K562 (cell line): ENCODE measurements around the gene HMCN1. TPM values are rescaled to one million over a fixed set of nuclear protein-coding genes. Genes with fewer than 3 reads are reported as not detected.

Experiments used
- ATAC-seq: fragments of 200-7000 bp; cut with Tn5 transposase; 3 replicates; pipeline ENCODE4 v1.9.1; 2020; ENCODE audit warnings: moderate library complexity
- BruUV-seq: library from RNA; stranded (reverse); fragments of 400-500 nt; replicated peaks from 2 replicates; lab custom pipeline; 2021; lab: Mats Ljungman, UMichigan
- CTCF ChIA-PET: fragments of 300-600 bp; formaldehyde crosslinking; extraction: SDS; loops from one replicate; lab custom pipeline; 2021; ENCODE audit warnings: low intra/inter-chr PET ratio; lab: Yijun Ruan, JAX
- POLR2A ChIA-PET: fragments of 300-600, 350-650 bp; sonication (Branson Sonifier 250); formaldehyde crosslinking; extraction: SDS; loops from one replicate; lab custom pipeline; 2021; ENCODE audit warnings: antibody characterized with exemption, inconsistent platforms; lab: Yijun Ruan, JAX
- DNase-seq, 4 experiments: peaks; one replicate each; pipeline versions ENCODE4 v3.0.0 to v3.0.0-alpha.2; 2011 to 2018; ENCODE audit warnings: low spot score in 3 of 4, mixed read lengths in 3 of 4; ENCODE audit errors: extremely low read depth in 1 of 4
- FAIRE-seq: peaks from 2 replicates; lab custom pipeline; 2011; peaks lifted over from hg19 to GRCh38; lab: Jason Lieb, UNC
- H2AFZ ChIP-seq: 2 replicates; pipeline ENCODE4 v1.6.0; 2011; ENCODE audit warnings: low read depth, low read length, control low read depth, inconsistent platforms
- H3K27ac ChIP-seq: fragments of 200-600 bp; 3 replicates; pipeline ENCODE4 v1.8.0; 2011; ENCODE audit warnings: low read depth, mild to moderate bottlenecking, control low read depth, inconsistent platforms, low read length, moderate library complexity, mixed read lengths; ENCODE audit errors: extremely low read depth
- H3K27me3 ChIP-seq, 2 experiments: fragments of 300-600 bp in 1 of 2; 2 replicates in 1 of 2; 3 replicates in 1 of 2; pipeline versions ENCODE4 v1.6.0 to v1.8.0; 2011; ENCODE audit warnings: inconsistent platforms in 2 of 2, low read length in 2 of 2, mild to moderate bottlenecking in 1 of 2, mixed read lengths in 1 of 2, moderate library complexity in 1 of 2; ENCODE audit not compliant: control insufficient read depth in 2 of 2, insufficient read depth in 2 of 2
- H3K36me3 ChIP-seq: fragments of 300-600 bp; 3 replicates; pipeline ENCODE4 v1.8.0; 2011; ENCODE audit warnings: mild to moderate bottlenecking, low read length, inconsistent platforms; ENCODE audit not compliant: control insufficient read depth, insufficient read depth
- H3K4me1 ChIP-seq, 2 experiments: fragments of 200-600 bp in 1 of 2; replicated peaks in 1 of 2; 2 replicates in 1 of 2; 3 replicates in 1 of 2; pipeline versions ENCODE4 v1.5.1 to v1.8.0; 2011; ENCODE audit warnings: inconsistent platforms in 2 of 2, low read length in 2 of 2, mild to moderate bottlenecking in 1 of 2, mixed read lengths in 1 of 2, moderate library complexity in 1 of 2; ENCODE audit not compliant: control insufficient read depth in 2 of 2, insufficient read depth in 2 of 2
- H3K4me2 ChIP-seq: 2 replicates; pipeline ENCODE4 v1.6.1; 2011; ENCODE audit warnings: low read length, control low read depth, inconsistent platforms, mixed read lengths; ENCODE audit not compliant: insufficient read depth
- H3K4me3 ChIP-seq: fragments of 200-600 bp; sonication (generic), shearing (Covaris generic); 2 replicates; pipeline ENCODE4 v1.5.1; 2016; ENCODE audit warnings: control low read depth, inconsistent platforms
- H3K79me2 ChIP-seq: fragments of 200-600 bp; 3 replicates; pipeline ENCODE4 v1.8.0; 2011; ENCODE audit warnings: low read length, inconsistent platforms; ENCODE audit not compliant: control insufficient read depth, insufficient read depth
- H3K9ac ChIP-seq, 2 experiments: 2 replicates each; pipeline versions ENCODE4 v1.6.0 to v1.6.1; 2011; ENCODE audit warnings: low read depth in 2 of 2, low read length in 2 of 2, control low read depth in 1 of 2, inconsistent platforms in 1 of 2, mild to moderate bottlenecking in 1 of 2, mixed read lengths in 1 of 2; ENCODE audit not compliant: insufficient read depth in 1 of 2
- H3K9me1 ChIP-seq: one replicate; pipeline ENCODE4 v1.6.0; 2011; ENCODE audit warnings: inconsistent platforms, mild to moderate bottlenecking, low read length, moderate library complexity; ENCODE audit not compliant: control insufficient read depth, insufficient read depth
- H3K9me3 ChIP-seq: replicated peaks from 2 replicates; pipeline ENCODE4 v1.5.1; 2011; ENCODE audit warnings: low read depth, low read length, inconsistent platforms; ENCODE audit not compliant: control insufficient read depth, insufficient read depth
- H4K20me1 ChIP-seq: replicated peaks from 2 replicates; pipeline ENCODE4 v1.6.1; 2011; ENCODE audit warnings: low read length, inconsistent platforms, mixed read lengths; ENCODE audit not compliant: control insufficient read depth, insufficient read depth
- HDAC1 ChIP-seq, 2 experiments: fragments of 450-650 bp; IDR thresholded peaks; 2 replicates each; pipeline ENCODE4 v1.6.1; 2016 to 2017; ENCODE audit warnings: inconsistent platforms in 1 of 2, mild to moderate bottlenecking in 1 of 2, moderate library complexity in 1 of 2
- PPARD ChIP-seq: fragments of 250-450 bp; sonication (Bioruptor Pico); IDR thresholded peaks from 2 replicates; pipeline ENCODE4 v1.8.0; 2022; ENCODE audit warnings: inconsistent platforms, mild to moderate bottlenecking, moderate library complexity
- in situ Hi-C: fragments of 300-500 bp; cut with MboI; formaldehyde crosslinking; loops from 4 replicates; pipeline ENCODE4 v1.15.0; 2018; ENCODE audit warnings: inconsistent platforms, mixed read lengths
- intact Hi-C: fragments of 100-400 bp; cut with micrococcal nuclease; formaldehyde crosslinking; loops from 2 replicates; pipeline ENCODE4 v1.14.2; 2022
- polyA plus RNA-seq, 8 experiments: library from polyadenylated mRNA; depleted of rRNA in 4 of 8; stranded (reverse) in 5 of 8; unstranded in 3 of 8; fragments of >200 nt; fragmentation: Nextera tagmentation in 2 of 8; fragmentation: Illumina TruSeq in 1 of 8; extraction: Ambion mirVana in 2 of 8; extraction: Trizol in 1 of 8; gene quantifications; 2 replicates each; pipeline versions ENCODE4 v1.2.1 to v1.2.3, GENCODE V29; 2011 to 2014; ENCODE audit warnings: inconsistent platforms in 1 of 8, missing spikeins in 1 of 8
- total RNA-seq, 7 experiments: library from RNA; depleted of rRNA in 6 of 7; stranded (reverse); fragments of >200 nt in 6 of 7; fragmentation: Illumina TruSeq in 2 of 7; extraction: Trizol in 2 of 7; gene quantifications; 2 replicates each; pipeline versions ENCODE4 v1.2.1 to v1.2.3, GENCODE V29; 2011 to 2021; ENCODE audit warnings: low replicate concordance in 1 of 7
- TF ChIP-seq, protein P1 (sequence below): sonication (generic); formaldehyde crosslinking; IDR thresholded peaks from 2 replicates; pipeline ENCODE4 v1.8.0; 2022; ENCODE audit warnings: mild to moderate bottlenecking, missing genetic modification reagents
- TF ChIP-seq, protein P2 (sequence below): fragments of 450-650 bp; formaldehyde crosslinking; IDR thresholded peaks from 2 replicates; pipeline ENCODE4 v1.4.0; 2020; ENCODE audit warnings: mild to moderate bottlenecking, moderate library complexity
- TF ChIP-seq, protein P3 (sequence below): fragments of 200-800 bp; sonication (Bioruptor generic); IDR thresholded peaks from 2 replicates; pipeline ENCODE4 v1.6.1; 2017; ENCODE audit warnings: missing genetic modification characterization, missing compliant biosample characterization

The HMCN1 gene
- total and polyA plus RNA-seq, 9 of the 15 experiments (the other 6 are each of a cell fraction or from before 2014, with no cell fraction given) = 0.07 to 0.36 (median 0.21) TPM

DNA sequence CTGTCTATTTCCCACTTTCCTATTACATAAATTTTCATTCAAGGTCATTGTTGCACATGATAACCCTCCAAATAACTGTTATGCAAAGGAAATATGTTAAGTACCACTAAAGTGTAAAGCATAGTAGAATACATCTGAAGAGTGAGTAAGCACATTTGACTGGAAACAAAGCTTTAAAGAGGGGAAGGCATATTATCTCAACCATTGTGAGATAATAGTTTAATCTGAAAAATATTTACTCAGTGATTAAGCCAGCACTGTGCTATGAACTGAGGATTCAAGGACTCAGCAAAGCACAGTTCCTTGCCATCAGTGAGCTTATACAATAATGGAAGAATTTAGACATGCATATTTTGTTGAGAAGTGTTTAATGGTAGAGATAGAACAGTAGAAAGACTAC lies 127.4 kb downstream of the HMCN1 start:
- intact Hi-C loops (no loop called here), in situ Hi-C loops (no loop called here)
- no peak overlapping the region for H2AFZ ChIP-seq
- H3K36me3 ChIP-seq = no peaks in the 10 kb centered on the region
- H3K9ac ChIP-seq = no peak overlapping the region
- BruUV-seq = no TSS peak
- ATAC-seq (no peak), FAIRE-seq (no peak), DNase-seq (no peak)
- no peaks in the 10 kb centered on the region for H3K9me3 ChIP-seq
- H3K79me2 ChIP-seq = no peaks in the 10 kb centered on the region
- H3K4me1 ChIP-seq = peaks cover 0 to 9% of the 10 kb centered on the region in 2 experiments; a peak in 2 of 5 replicates
- ChIA-PET CTCF (no interaction called here), POLR2A (no interaction called here)
- H3K9me1 ChIP-seq = no peaks in the 10 kb centered on the region
- no peaks in the 10 kb centered on the region for H4K20me1 ChIP-seq
- H3K4me3 ChIP-seq = no peak overlapping the region
- no peak overlapping the region for H3K27ac ChIP-seq
- no peak overlapping the region for H3K4me2 ChIP-seq
- H3K27me3 ChIP-seq = no peaks in the 10 kb centered on the region
- TF ChIP-seq, protein P1, sequence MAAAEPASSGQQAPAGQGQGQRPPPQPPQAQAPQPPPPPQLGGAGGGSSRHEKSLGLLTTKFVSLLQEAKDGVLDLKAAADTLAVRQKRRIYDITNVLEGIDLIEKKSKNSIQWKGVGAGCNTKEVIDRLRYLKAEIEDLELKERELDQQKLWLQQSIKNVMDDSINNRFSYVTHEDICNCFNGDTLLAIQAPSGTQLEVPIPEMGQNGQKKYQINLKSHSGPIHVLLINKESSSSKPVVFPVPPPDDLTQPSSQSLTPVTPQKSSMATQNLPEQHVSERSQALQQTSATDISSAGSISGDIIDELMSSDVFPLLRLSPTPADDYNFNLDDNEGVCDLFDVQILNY (CRISPR knock-in tag) = no peak
- TF ChIP-seq HDAC1 (IDR thresholded peaks at IDR 0.05) = no peak
- TF ChIP-seq PPARD = no peak
- TF ChIP-seq, protein P2, sequence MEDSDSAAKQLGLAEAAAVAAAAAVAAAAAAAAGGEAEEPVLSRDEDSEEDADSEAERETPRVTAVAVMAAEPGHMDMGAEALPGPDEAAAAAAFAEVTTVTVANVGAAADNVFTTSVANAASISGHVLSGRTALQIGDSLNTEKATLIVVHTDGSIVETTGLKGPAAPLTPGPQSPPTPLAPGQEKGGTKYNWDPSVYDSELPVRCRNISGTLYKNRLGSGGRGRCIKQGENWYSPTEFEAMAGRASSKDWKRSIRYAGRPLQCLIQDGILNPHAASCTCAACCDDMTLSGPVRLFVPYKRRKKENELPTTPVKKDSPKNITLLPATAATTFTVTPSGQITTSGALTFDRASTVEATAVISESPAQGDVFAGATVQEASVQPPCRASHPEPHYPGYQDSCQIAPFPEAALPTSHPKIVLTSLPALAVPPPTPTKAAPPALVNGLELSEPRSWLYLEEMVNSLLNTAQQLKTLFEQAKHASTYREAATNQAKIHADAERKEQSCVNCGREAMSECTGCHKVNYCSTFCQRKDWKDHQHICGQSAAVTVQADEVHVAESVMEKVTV (CRISPR knock-in tag) = no peak
- TF ChIP-seq, protein P3, sequence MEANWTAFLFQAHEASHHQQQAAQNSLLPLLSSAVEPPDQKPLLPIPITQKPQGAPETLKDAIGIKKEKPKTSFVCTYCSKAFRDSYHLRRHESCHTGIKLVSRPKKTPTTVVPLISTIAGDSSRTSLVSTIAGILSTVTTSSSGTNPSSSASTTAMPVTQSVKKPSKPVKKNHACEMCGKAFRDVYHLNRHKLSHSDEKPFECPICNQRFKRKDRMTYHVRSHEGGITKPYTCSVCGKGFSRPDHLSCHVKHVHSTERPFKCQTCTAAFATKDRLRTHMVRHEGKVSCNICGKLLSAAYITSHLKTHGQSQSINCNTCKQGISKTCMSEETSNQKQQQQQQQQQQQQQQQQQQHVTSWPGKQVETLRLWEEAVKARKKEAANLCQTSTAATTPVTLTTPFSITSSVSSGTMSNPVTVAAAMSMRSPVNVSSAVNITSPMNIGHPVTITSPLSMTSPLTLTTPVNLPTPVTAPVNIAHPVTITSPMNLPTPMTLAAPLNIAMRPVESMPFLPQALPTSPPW (CRISPR knock-in tag) = no peak
